B cell (primary cell): ENCODE results near the gene GLIPR2.
"Not testable (repeated sequence)": the region's sequence is repeated elsewhere in the genome, so short reads cannot be mapped to it uniquely, and the experiment has no call there.

Source experiments
- CTCF ChIP-seq: fragments of 200-600 bp; IDR thresholded peaks from one replicate; pipeline ENCODE4 v1.8.0; 2022; ENCODE audit warnings: antibody characterized with exemption, mild to moderate bottlenecking
- EZH2 ChIP-seq: IDR thresholded peaks from 2 replicates; pipeline ENCODE4 v1.6.1; 2012; ENCODE audit warnings: borderline replicate concordance, low read depth, mild to moderate bottlenecking, moderate library complexity, low read length; ENCODE audit not compliant: insufficient read depth, poor library complexity, severe bottlenecking

- TF ChIP-seq CTCF, EZH2: not testable (repeated sequence)
Observed at GRCh38 chr9:36131666-36132065, 4.9 kb upstream of the GLIPR2 start.
